HG03108 (cell line): Measurements from ENCODE around the gene AFAP1L2.

Source experiments
- ATAC-seq: cut with Tn5 transposase; IDR thresholded peaks from one replicate; pipeline ENCODE4 v1.9.1; 2021; ENCODE audit warnings: moderate library complexity; ENCODE audit not compliant: unreplicated experiment

The AFAP1L2 gene

GRCh38 chr10:114276066-114276465, 128.2 kb downstream of the AFAP1L2 start:
- no peak for ATAC-seq

- ATAC-seq, result no peak
Observed at GRCh38 chr10:114274616-114275453, 129.5 kb downstream of the AFAP1L2 start.

- ATAC-seq, result no peak
Observed at GRCh38 chr10:114273910-114274309, 130.4 kb downstream of the AFAP1L2 start.

GRCh38 chr10:114272696-114273095, 131.6 kb downstream of the AFAP1L2 start:
- no peak for ATAC-seq

GRCh38 chr10:114271779-114272167, 132.5 kb downstream of the AFAP1L2 start:
- no peak for ATAC-seq

GRCh38 chr10:114271075-114271778, 133.1 kb downstream of the AFAP1L2 start:
- ATAC-seq, result no peak

- no peak for ATAC-seq
Observed at GRCh38 chr10:114266521-114266920, 137.8 kb downstream of the AFAP1L2 start.

- ATAC-seq, result no peak
Observed at GRCh38 chr10:114265392-114266053, 138.8 kb downstream of the AFAP1L2 start.

GRCh38 chr10:114262496-114262895, 141.8 kb downstream of the AFAP1L2 start:
- ATAC-seq, result no peak

- ATAC-seq, result no peak
Observed at GRCh38 chr10:114261076-114261475, 143.2 kb downstream of the AFAP1L2 start.

- ATAC-seq, result no peak
Observed at GRCh38 chr10:114260366-114260765, 143.9 kb downstream of the AFAP1L2 start.

- no peak for ATAC-seq
Observed at GRCh38 chr10:114259824-114260223, 144.5 kb downstream of the AFAP1L2 start.

GRCh38 chr10:114258274-114258840, 145.9 kb downstream of the AFAP1L2 start:
- ATAC-seq, result no peak

GRCh38 chr10:114257498-114257897, 146.8 kb downstream of the AFAP1L2 start:
- no peak for ATAC-seq

GRCh38 chr10:114256822-114257221, 147.5 kb downstream of the AFAP1L2 start:
- ATAC-seq, result no peak

- no peak for ATAC-seq
Observed at GRCh38 chr10:114256008-114256765, 148.1 kb downstream of the AFAP1L2 start.

GRCh38 chr10:114255227-114255626, 149.1 kb downstream of the AFAP1L2 start:
- ATAC-seq, result no peak

- no peak for ATAC-seq
Observed at GRCh38 chr10:114252883-114253282, 151.4 kb downstream of the AFAP1L2 start.

GRCh38 chr10:114252092-114252491, 152.2 kb downstream of the AFAP1L2 start:
- no peak for ATAC-seq

- no peak for ATAC-seq
Observed at GRCh38 chr10:114250716-114251115, 153.6 kb downstream of the AFAP1L2 start.

- ATAC-seq, result no peak
Observed at GRCh38 chr10:114250236-114250635, 154.1 kb downstream of the AFAP1L2 start.
